Measurements from ENCODE around the gene NPW.

- TF ChIP-seq CTCF (IDR thresholded peaks at IDR 0.05; ENCODE audit: low read depth, low read length) (no peak), EZH2phosphoT487 (IDR thresholded peaks at IDR 0.05; ENCODE audit: low read depth) (no peak)
These were observed 17.0 kb upstream of the NPW start for GRCh38 chr16:2002406-2003230.
